ENCODE data around the gene PNLIP.

PNLIP gene

GRCh38 chr10:116587878-116588591, 42.3 kb downstream of the PNLIP start:
- no peak for DNase-seq

GRCh38 chr10:116588995-116589394, 43.3 kb downstream of the PNLIP start:
- DNase-seq = no peak

- no peak for DNase-seq
Measured at GRCh38 chr10:116589926-116590325, 44.2 kb downstream of the PNLIP start.

GRCh38 chr10:116590590-116591444, 45.1 kb downstream of the PNLIP start, which contains the start of gene PNLIPRP1:
Gene PNLIPRP1, plus strand, starts transcription at chr10:116590959. Its CDS starts 171 bp downstream, at chr10:116591130.
- DNase-seq = no peak

GRCh38 chr10:116593139-116593740, 47.5 kb downstream of the PNLIP start:
- DNase-seq = no peak

GRCh38 chr10:116594525-116595035, 48.8 kb downstream of the PNLIP start:
- DNase-seq = no peak

- no peak for DNase-seq
Measured at GRCh38 chr10:116596062-116596461, 50.3 kb downstream of the PNLIP start.

GRCh38 chr10:116597543-116597942, 51.8 kb downstream of the PNLIP start:
- no peak for DNase-seq

GRCh38 chr10:116598329-116598728, 52.6 kb downstream of the PNLIP start:
- DNase-seq = no peak

GRCh38 chr10:116599991-116600390, 54.3 kb downstream of the PNLIP start:
- DNase-seq = no peak

- DNase-seq = no peak
Measured at GRCh38 chr10:116602648-116603400, 57.1 kb downstream of the PNLIP start.

- no peak for DNase-seq
Measured at GRCh38 chr10:116606061-116606483, 60.3 kb downstream of the PNLIP start.

- no peak for DNase-seq
Measured at GRCh38 chr10:116607336-116607735, 61.6 kb downstream of the PNLIP start.

GRCh38 chr10:116608686-116609594, 63.2 kb downstream of the PNLIP start:
- no peak for DNase-seq

- no peak for DNase-seq
Measured at GRCh38 chr10:116610443-116611152, 64.9 kb downstream of the PNLIP start.

GRCh38 chr10:116611153-116611545, 65.4 kb downstream of the PNLIP start:
- no peak for DNase-seq

GRCh38 chr10:116612107-116612769, 66.5 kb downstream of the PNLIP start:
- DNase-seq = no peak

GRCh38 chr10:116613471-116613870, 67.7 kb downstream of the PNLIP start:
- no peak for DNase-seq

- DNase-seq = no peak
Measured at GRCh38 chr10:116614796-116615195, 69.1 kb downstream of the PNLIP start.

- DNase-seq = no peak
Measured at GRCh38 chr10:116615199-116615776, 69.6 kb downstream of the PNLIP start.

Data from NCI-H187 treated with DMSO at 0.1 percent for 48 hours (cell line).